ENCODE data around the gene GNG7.

- TF ChIP-seq POLR2A (IDR thresholded peaks at IDR 0.05) (no peak), CTCF (IDR thresholded peaks at IDR 0.05) (no peak)
Measured at GRCh38 chr19:2633693-2634075, 68.8 kb downstream of the GNG7 start.

Data from testis (tissue), 2 donors.